Measurements from ENCODE around the gene R3HCC1L.

GRCh38 chr10:98119891-98120290 lies 14.6 kb upstream of the R3HCC1L start:
- TF ChIP-seq CTCF (IDR thresholded peaks at IDR 0.05) (no peak), POLR2A (IDR thresholded peaks at IDR 0.05) (no peak)

All from lower leg skin (tissue), 3 donors.